Osteoblast (primary cell): ENCODE data around the gene VPS13A. TPM values are rescaled to one million over a fixed set of nuclear protein-coding genes. Genes with fewer than 3 reads are reported as not detected.

Source experiments
- DNase-seq: peaks from one replicate; pipeline ENCODE4 v3.0.0; 2011; ENCODE audit warnings: low spot score, mixed read lengths; ENCODE audit not compliant: insufficient read length; ENCODE audit errors: missing footprints
- H2AFZ ChIP-seq: 2 replicates; pipeline ENCODE4 v1.6.0; 2011; ENCODE audit warnings: mild to moderate bottlenecking, low read length
- H3K27ac ChIP-seq: 2 replicates; pipeline ENCODE4 v1.5.1; 2011; ENCODE audit warnings: mild to moderate bottlenecking, low read depth, low read length, moderate library complexity
- H3K27me3 ChIP-seq: 2 replicates; pipeline ENCODE4 v1.6.0; 2012; ENCODE audit warnings: mild to moderate bottlenecking, control low read depth, inconsistent platforms, low read length, moderate library complexity; ENCODE audit not compliant: insufficient read depth
- H3K36me3 ChIP-seq: 2 replicates; pipeline ENCODE4 v1.5.1; 2011; ENCODE audit warnings: mild to moderate bottlenecking, low read length, control low read depth, moderate library complexity; ENCODE audit not compliant: insufficient read depth
- H3K4me1 ChIP-seq: 2 replicates; pipeline ENCODE4 v1.5.1; 2011; ENCODE audit warnings: mild to moderate bottlenecking, low read length, control low read depth, moderate library complexity; ENCODE audit not compliant: insufficient read depth
- H3K4me2 ChIP-seq: 2 replicates; pipeline ENCODE4 v1.6.0; 2011; ENCODE audit warnings: mild to moderate bottlenecking, low read length; ENCODE audit not compliant: insufficient read depth
- H3K4me3 ChIP-seq: fragments of 200-600 bp; sonication (generic); 3 replicates; pipeline ENCODE4 v1.5.1; 2012; ENCODE audit warnings: mild to moderate bottlenecking, low read length, inconsistent platforms; ENCODE audit not compliant: insufficient read depth
- H3K79me2 ChIP-seq: 2 replicates; pipeline ENCODE4 v1.6.0; 2012; ENCODE audit warnings: mild to moderate bottlenecking, low read length, control low read depth, inconsistent platforms; ENCODE audit not compliant: insufficient read depth
- H3K9me3 ChIP-seq: 2 replicates; pipeline ENCODE4 v1.5.1; 2011; ENCODE audit warnings: low read depth, low read length, control low read depth
- H4K20me1 ChIP-seq: 2 replicates; pipeline ENCODE4 v1.6.0; 2012; ENCODE audit warnings: mild to moderate bottlenecking, low read length, control low read depth; ENCODE audit not compliant: insufficient read depth
- CTCF ChIP-seq: IDR thresholded peaks from 2 replicates; pipeline ENCODE4 v1.5.1; 2011; ENCODE audit warnings: mild to moderate bottlenecking, low read depth, low read length, moderate library complexity; ENCODE audit errors: extremely low read depth
- total RNA-seq: library from RNA; depleted of rRNA; stranded (reverse); fragments of >200 nt; gene quantifications from 2 replicates; pipeline ENCODE4 v1.2.3, GENCODE V29; 2012

VPS13A gene
- total RNA-seq, 1 donor, result 60.4 TPM

DNA sequence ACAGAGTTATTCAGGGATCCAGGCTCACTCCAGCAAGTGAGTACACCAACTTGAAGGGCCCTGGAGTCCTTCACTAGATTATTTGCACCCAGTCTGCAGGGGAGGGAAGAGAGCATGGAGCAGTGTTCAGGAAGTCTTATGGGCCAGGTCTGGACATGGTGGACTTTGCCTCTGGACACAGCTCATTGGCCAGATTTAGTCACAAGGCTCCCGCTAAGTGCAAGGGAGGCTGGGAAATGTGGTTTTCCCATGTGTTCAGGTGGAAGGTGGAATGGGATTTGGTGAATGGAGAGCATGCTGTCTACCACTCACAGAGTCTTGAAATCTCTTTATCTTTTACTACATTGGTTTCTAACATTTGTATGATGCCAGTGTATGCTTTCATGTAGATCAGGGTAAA is 270.3 kb downstream of the VPS13A start:
- Histone ChIP-seq H3K27me3 (no peaks in the 10 kb centered on the region), H3K4me1 (peaks cover 16% of the 10 kb centered on the region), H4K20me1 (no peaks in the 10 kb centered on the region), H3K36me3 (no peaks in the 10 kb centered on the region), H3K27ac (no peak overlapping the region), H3K9me3 (no peaks in the 10 kb centered on the region), H2AFZ (no peak overlapping the region), H3K79me2 (no peaks in the 10 kb centered on the region), H3K4me2 (no peak overlapping the region), H3K4me3 (no peak overlapping the region)
- DNase-seq, result no peak
- no peak for TF ChIP-seq CTCF

GRCh38 chr9:77449240-77450084 is 272.1 kb downstream of the VPS13A start:
- Histone ChIP-seq H3K9me3 (no peaks in the 10 kb centered on the region), H3K4me3 (no peak overlapping the region), H3K27ac (peak overlapping the region; percentile 70), H3K27me3 (no peaks in the 10 kb centered on the region), H3K36me3 (no peaks in the 10 kb centered on the region), H3K4me2 (peak overlapping the region; percentile 36), H3K4me1 (peaks cover 16% of the 10 kb centered on the region), H2AFZ (no peak overlapping the region), H3K79me2 (no peaks in the 10 kb centered on the region), H4K20me1 (no peaks in the 10 kb centered on the region)
- peak; percentile 16 for TF ChIP-seq CTCF
- no peak for DNase-seq

DNA sequence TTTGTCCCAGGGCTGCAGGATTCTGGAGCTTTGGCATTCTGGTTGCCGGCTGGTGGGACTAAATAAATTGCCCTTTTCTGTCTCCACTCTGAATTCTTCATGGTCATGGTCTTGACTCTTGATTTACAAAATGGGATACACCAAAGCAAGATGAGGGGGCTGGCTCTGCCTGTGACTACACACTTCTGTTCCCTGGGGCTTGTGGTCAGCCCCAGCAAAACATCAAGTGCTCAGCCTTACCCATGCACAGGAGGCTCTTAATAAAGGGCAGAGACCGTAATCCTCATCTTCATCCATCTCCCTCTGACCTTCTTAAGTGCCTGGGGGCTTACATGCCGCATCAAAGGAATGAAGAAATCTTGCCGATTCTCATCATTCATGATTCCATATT is 272.7 kb downstream of the VPS13A start:
- no peak for TF ChIP-seq CTCF
- Histone ChIP-seq H3K36me3 (no peaks in the 10 kb centered on the region), H3K9me3 (no peaks in the 10 kb centered on the region), H2AFZ (no peak overlapping the region), H3K4me3 (no peak overlapping the region), H4K20me1 (no peaks in the 10 kb centered on the region), H3K79me2 (no peaks in the 10 kb centered on the region), H3K27ac (peak overlapping the region; percentile 70), H3K4me1 (peaks cover 19% of the 10 kb centered on the region), H3K4me2 (peak overlapping the region; percentile 36), H3K27me3 (no peaks in the 10 kb centered on the region)
- no peak for DNase-seq

DNA sequence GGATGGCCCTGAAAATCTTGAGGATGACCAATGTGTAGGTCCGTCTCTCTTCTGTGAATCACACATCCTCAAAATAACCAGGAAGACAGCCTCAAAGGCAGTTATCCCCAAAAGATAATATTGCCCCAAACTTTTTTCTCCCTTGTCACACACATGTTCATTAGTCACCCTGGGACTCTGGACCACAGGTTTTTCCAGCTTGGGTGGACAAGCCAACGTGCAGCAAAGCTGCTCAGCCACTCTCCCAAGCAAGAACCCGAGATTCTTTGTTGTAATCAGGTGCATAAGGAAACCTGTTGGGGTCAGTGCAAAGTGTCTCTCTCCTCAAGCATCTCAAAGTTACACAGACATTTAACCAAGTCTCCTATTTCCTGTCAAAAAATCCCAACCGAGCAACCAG is 274.2 kb downstream of the VPS13A start:
- no peaks in the 10 kb centered on the region for H3K27me3 ChIP-seq
- no peak overlapping the region for H3K4me2 ChIP-seq
- H3K9me3 ChIP-seq, result no peaks in the 10 kb centered on the region
- TF ChIP-seq CTCF, result no peak
- no peaks in the 10 kb centered on the region for H3K79me2 ChIP-seq
- no peaks in the 10 kb centered on the region for H4K20me1 ChIP-seq
- H2AFZ ChIP-seq, result no peak overlapping the region
- no peak for DNase-seq
- H3K4me3 ChIP-seq, result no peak overlapping the region
- no peak overlapping the region for H3K27ac ChIP-seq
- H3K4me1 ChIP-seq, result peaks cover 19% of the 10 kb centered on the region
- no peaks in the 10 kb centered on the region for H3K36me3 ChIP-seq
